GM12864 (cell line): ENCODE results near the gene BST1.

Experiments used
- DNase-seq: peaks from one replicate; pipeline ENCODE4 v3.0.0-alpha.2; 2011; ENCODE audit warnings: low read depth
- H3K4me3 ChIP-seq: 2 replicates; pipeline ENCODE4 v1.5.1; 2011; ENCODE audit warnings: mild to moderate bottlenecking, low read depth, low read length, control low read depth
- CTCF ChIP-seq: IDR thresholded peaks from 2 replicates; pipeline ENCODE4 v1.5.1; 2011; ENCODE audit warnings: low read depth, mild to moderate bottlenecking, moderate library complexity, low read length, control low read depth, inconsistent platforms; ENCODE audit errors: missing control alignments

Gene BST1

GRCh38 chr4:15668566-15669435 lies 34.1 kb upstream of the BST1 start:
- TF ChIP-seq CTCF, result no peak
- DNase-seq, result no peak

GRCh38 chr4:15670576-15670975 lies 32.3 kb upstream of the BST1 start:
- no peak for TF ChIP-seq CTCF
- H3K4me3 ChIP-seq, result no peak overlapping the region
- DNase-seq, result no peak

More at GRCh38 chr4:15668566-15669435, 34.1 kb upstream of the BST1 start:
- no peak overlapping the region for H3K4me3 ChIP-seq

GRCh38 chr4:15672101-15672500 lies 30.8 kb upstream of the BST1 start:
- H3K4me3 ChIP-seq, result no peak overlapping the region
- TF ChIP-seq CTCF, result no peak
- no peak for DNase-seq

GRCh38 chr4:15673337-15673736 lies 29.5 kb upstream of the BST1 start:
- TF ChIP-seq CTCF, result no peak
- H3K4me3 ChIP-seq, result no peak overlapping the region
- DNase-seq, result no peak

- TF ChIP-seq CTCF, result no peak
- no peak overlapping the region for H3K4me3 ChIP-seq
- no peak for DNase-seq
These were observed 28.8 kb upstream of the BST1 start for GRCh38 chr4:15674046-15674445.

GRCh38 chr4:15674926-15675325 lies 27.9 kb upstream of the BST1 start:
- no peak for TF ChIP-seq CTCF
- no peak overlapping the region; the same call in 1 of the 2 replicates for H3K4me3 ChIP-seq
- DNase-seq, result no peak

- no peak for DNase-seq
- TF ChIP-seq CTCF, result peak; percentile 14
- no peak overlapping the region for H3K4me3 ChIP-seq
These were observed 27.5 kb upstream of the BST1 start for GRCh38 chr4:15675356-15675755.
